Neural cell (in vitro differentiated cells): ENCODE data around the gene RNF26. TPM values are rescaled to one million over a fixed set of nuclear protein-coding genes. Genes with fewer than 3 reads are reported as not detected.

ENCODE experiments used
- H2AFZ ChIP-seq: fragments of 200-600, 300-800 bp; sonication (generic), shearing (Covaris generic); 2 replicates; pipeline ENCODE4 v1.6.0; 2014; ENCODE audit warnings: low read depth, mild to moderate bottlenecking, antibody characterized with exemption, low read length, moderate library complexity
- H3F3A ChIP-seq: fragments of 200-600 bp; shearing (Covaris generic); 2 replicates; pipeline ENCODE4 v1.6.1; 2016; ENCODE audit warnings: mild to moderate bottlenecking, moderate library complexity, mixed read lengths, antibody characterized with exemption, low read length; ENCODE audit not compliant: insufficient read depth, poor library complexity, severe bottlenecking
- H3K27ac ChIP-seq: fragments of 200-600, 300-800 bp; sonication (generic), shearing (Covaris generic); 2 replicates; pipeline ENCODE4 v1.5.1; 2014; ENCODE audit warnings: mild to moderate bottlenecking, low read length, moderate library complexity
- H3K27me3 ChIP-seq: fragments of 300-800, 200-600 bp; sonication (generic), shearing (Covaris generic); 2 replicates; pipeline ENCODE4 v1.6.0; 2014; ENCODE audit warnings: mild to moderate bottlenecking, low read depth, low read length, moderate library complexity; ENCODE audit not compliant: insufficient read depth
- H3K36me3 ChIP-seq: fragments of 300-800, 200-600 bp; sonication (generic), shearing (Covaris generic); 2 replicates; pipeline ENCODE4 v1.5.1; 2014; ENCODE audit warnings: mild to moderate bottlenecking, antibody characterized with exemption, low read length, moderate library complexity; ENCODE audit not compliant: insufficient read depth
- H3K4me2 ChIP-seq: fragments of 300-800, 200-600 bp; sonication (generic), shearing (Covaris generic); 2 replicates; pipeline ENCODE4 v1.6.0; 2014; ENCODE audit warnings: mild to moderate bottlenecking, low read length
- H3K4me3 ChIP-seq: fragments of 300-800, 200-600 bp; sonication (generic), shearing (Covaris generic); 2 replicates; pipeline ENCODE4 v1.5.1; 2014; ENCODE audit warnings: mild to moderate bottlenecking, low read length, moderate library complexity
- H3K79me2 ChIP-seq: fragments of 200-600 bp; shearing (Covaris generic); replicated peaks from 2 replicates; pipeline ENCODE4 v1.6.0; 2014; ENCODE audit warnings: mild to moderate bottlenecking, low read length, moderate library complexity; ENCODE audit not compliant: insufficient read depth
- H3K9ac ChIP-seq: fragments of 300-800, 200-600 bp; sonication (generic), shearing (Covaris generic); 2 replicates; pipeline ENCODE4 v1.6.1; 2016; ENCODE audit warnings: mild to moderate bottlenecking, low read length, mixed read lengths
- H3K9me2 ChIP-seq: fragments of 200-600 bp; shearing (Covaris generic); 2 replicates; pipeline ENCODE4 v1.6.1; 2016; ENCODE audit warnings: mild to moderate bottlenecking, low read length, mixed read lengths; ENCODE audit not compliant: insufficient read depth
- H3K9me3 ChIP-seq: fragments of 200-600, 300-800 bp; sonication (generic), shearing (Covaris generic); 2 replicates; pipeline ENCODE4 v1.6.1; 2016; ENCODE audit warnings: mild to moderate bottlenecking, mixed run types, low read length, moderate library complexity, mixed read lengths
- H4K20me1 ChIP-seq: fragments of 200-600 bp; shearing (Covaris generic); 2 replicates; pipeline ENCODE4 v1.6.1; 2016; ENCODE audit warnings: mild to moderate bottlenecking, mixed run types; ENCODE audit not compliant: insufficient read depth
- EP300 ChIP-seq: fragments of 450-650 bp; conservative IDR thresholded peaks from 2 replicates; pipeline ENCODE4 v1.6.1; 2014; ENCODE audit warnings: antibody characterized with exemption, mild to moderate bottlenecking, moderate library complexity; ENCODE audit not compliant: poor library complexity, severe bottlenecking
- EZH2 ChIP-seq: fragments of 200-600, 300-800 bp; shearing (Covaris generic), sonication (generic); IDR thresholded peaks from 2 replicates; pipeline ENCODE4 v1.6.1; 2014; ENCODE audit warnings: antibody characterized with exemption, low read length, borderline replicate concordance, mild to moderate bottlenecking; ENCODE audit not compliant: insufficient read depth, poor library complexity, severe bottlenecking
- MXI1 ChIP-seq: fragments of 450-650 bp; conservative IDR thresholded peaks from 2 replicates; pipeline ENCODE4 v1.6.1; 2014; ENCODE audit warnings: antibody characterized with exemption, mild to moderate bottlenecking; ENCODE audit not compliant: poor library complexity, severe bottlenecking
- POLR2AphosphoS5 ChIP-seq: IDR thresholded peaks from 2 replicates; pipeline ENCODE4 v1.6.1; 2012
- RAD21 ChIP-seq: fragments of 450-650 bp; conservative IDR thresholded peaks from 2 replicates; pipeline ENCODE4 v1.6.1; 2014; ENCODE audit warnings: antibody characterized with exemption, mild to moderate bottlenecking, moderate library complexity
- SMC3 ChIP-seq: fragments of 450-650 bp; conservative IDR thresholded peaks from 2 replicates; pipeline ENCODE4 v1.6.1; 2014; ENCODE audit warnings: antibody characterized with exemption, mild to moderate bottlenecking, moderate library complexity; ENCODE audit not compliant: poor library complexity
- TAF1 ChIP-seq: IDR thresholded peaks from 2 replicates; pipeline ENCODE4 v1.6.1; 2012; ENCODE audit warnings: low read depth
- polyA plus RNA-seq: library from polyadenylated mRNA; depleted of rRNA; stranded (reverse); fragments of >200 nt; gene quantifications from 2 replicates; pipeline ENCODE4 v1.2.3, GENCODE V29; 2014
- TF ChIP-seq, protein P1 (sequence below): IDR thresholded peaks from 2 replicates; pipeline ENCODE4 v1.6.1; 2012; ENCODE audit warnings: borderline replicate concordance
- TF ChIP-seq, protein P2 (sequence below): fragments of 450-650 bp; IDR thresholded peaks from 2 replicates; pipeline ENCODE4 v1.5.1; 2014; ENCODE audit warnings: antibody characterized with exemption, mild to moderate bottlenecking, moderate library complexity; ENCODE audit not compliant: poor library complexity, severe bottlenecking

RNF26 gene
- polyA plus RNA-seq, 1 donor from 2014 or later: 2.6 TPM

DNA sequence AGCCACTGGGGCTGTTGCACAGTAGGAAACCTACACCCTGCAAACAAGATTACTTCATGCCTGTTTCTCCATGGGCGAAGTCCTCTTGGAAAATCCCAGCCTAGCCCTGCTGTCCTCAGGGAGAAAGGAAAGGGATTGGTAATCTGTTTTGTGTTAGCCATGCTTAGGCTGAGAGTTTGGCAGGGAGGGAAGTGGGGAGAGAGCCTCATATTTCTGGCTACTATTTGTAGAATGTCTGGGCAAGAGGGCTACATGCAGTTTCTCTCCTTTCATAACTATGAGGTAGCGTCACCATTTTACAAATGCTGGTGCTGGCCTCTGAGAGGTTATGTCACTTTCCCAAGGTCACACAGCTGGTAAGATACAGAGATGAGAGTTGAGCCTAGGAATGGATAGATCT is 12.9 kb downstream of the RNF26 start:
- H3K9ac ChIP-seq: no peak overlapping the region
- H3K27ac ChIP-seq: no peak overlapping the region
- no peaks in the 10 kb centered on the region for H3K79me2 ChIP-seq
- H3K27me3 ChIP-seq: no peaks in the 10 kb centered on the region
- H3K9me3 ChIP-seq: no peaks in the 10 kb centered on the region
- TF ChIP-seq TAF1: no peak
- no peak for TF ChIP-seq SMC3
- TF ChIP-seq EP300: no peak
- TF ChIP-seq POLR2AphosphoS5: no peak
- no peak for TF ChIP-seq EZH2
- TF ChIP-seq RAD21: no peak
- TF ChIP-seq, protein P1, sequence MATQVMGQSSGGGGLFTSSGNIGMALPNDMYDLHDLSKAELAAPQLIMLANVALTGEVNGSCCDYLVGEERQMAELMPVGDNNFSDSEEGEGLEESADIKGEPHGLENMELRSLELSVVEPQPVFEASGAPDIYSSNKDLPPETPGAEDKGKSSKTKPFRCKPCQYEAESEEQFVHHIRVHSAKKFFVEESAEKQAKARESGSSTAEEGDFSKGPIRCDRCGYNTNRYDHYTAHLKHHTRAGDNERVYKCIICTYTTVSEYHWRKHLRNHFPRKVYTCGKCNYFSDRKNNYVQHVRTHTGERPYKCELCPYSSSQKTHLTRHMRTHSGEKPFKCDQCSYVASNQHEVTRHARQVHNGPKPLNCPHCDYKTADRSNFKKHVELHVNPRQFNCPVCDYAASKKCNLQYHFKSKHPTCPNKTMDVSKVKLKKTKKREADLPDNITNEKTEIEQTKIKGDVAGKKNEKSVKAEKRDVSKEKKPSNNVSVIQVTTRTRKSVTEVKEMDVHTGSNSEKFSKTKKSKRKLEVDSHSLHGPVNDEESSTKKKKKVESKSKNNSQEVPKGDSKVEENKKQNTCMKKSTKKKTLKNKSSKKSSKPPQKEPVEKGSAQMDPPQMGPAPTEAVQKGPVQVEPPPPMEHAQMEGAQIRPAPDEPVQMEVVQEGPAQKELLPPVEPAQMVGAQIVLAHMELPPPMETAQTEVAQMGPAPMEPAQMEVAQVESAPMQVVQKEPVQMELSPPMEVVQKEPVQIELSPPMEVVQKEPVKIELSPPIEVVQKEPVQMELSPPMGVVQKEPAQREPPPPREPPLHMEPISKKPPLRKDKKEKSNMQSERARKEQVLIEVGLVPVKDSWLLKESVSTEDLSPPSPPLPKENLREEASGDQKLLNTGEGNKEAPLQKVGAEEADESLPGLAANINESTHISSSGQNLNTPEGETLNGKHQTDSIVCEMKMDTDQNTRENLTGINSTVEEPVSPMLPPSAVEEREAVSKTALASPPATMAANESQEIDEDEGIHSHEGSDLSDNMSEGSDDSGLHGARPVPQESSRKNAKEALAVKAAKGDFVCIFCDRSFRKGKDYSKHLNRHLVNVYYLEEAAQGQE: no peak
- TF ChIP-seq, protein P2, sequence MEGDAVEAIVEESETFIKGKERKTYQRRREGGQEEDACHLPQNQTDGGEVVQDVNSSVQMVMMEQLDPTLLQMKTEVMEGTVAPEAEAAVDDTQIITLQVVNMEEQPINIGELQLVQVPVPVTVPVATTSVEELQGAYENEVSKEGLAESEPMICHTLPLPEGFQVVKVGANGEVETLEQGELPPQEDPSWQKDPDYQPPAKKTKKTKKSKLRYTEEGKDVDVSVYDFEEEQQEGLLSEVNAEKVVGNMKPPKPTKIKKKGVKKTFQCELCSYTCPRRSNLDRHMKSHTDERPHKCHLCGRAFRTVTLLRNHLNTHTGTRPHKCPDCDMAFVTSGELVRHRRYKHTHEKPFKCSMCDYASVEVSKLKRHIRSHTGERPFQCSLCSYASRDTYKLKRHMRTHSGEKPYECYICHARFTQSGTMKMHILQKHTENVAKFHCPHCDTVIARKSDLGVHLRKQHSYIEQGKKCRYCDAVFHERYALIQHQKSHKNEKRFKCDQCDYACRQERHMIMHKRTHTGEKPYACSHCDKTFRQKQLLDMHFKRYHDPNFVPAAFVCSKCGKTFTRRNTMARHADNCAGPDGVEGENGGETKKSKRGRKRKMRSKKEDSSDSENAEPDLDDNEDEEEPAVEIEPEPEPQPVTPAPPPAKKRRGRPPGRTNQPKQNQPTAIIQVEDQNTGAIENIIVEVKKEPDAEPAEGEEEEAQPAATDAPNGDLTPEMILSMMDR: no peak
- no peak for TF ChIP-seq MXI1
- no peaks in the 10 kb centered on the region for H3F3A ChIP-seq
- H3K36me3 ChIP-seq: no peaks in the 10 kb centered on the region
- no peaks in the 10 kb centered on the region for H4K20me1 ChIP-seq
- H3K9me2 ChIP-seq: no peaks in the 10 kb centered on the region
- H3K4me2 ChIP-seq: no peak overlapping the region
- no peak overlapping the region for H2AFZ ChIP-seq
- H3K4me3 ChIP-seq: no peak overlapping the region

DNA sequence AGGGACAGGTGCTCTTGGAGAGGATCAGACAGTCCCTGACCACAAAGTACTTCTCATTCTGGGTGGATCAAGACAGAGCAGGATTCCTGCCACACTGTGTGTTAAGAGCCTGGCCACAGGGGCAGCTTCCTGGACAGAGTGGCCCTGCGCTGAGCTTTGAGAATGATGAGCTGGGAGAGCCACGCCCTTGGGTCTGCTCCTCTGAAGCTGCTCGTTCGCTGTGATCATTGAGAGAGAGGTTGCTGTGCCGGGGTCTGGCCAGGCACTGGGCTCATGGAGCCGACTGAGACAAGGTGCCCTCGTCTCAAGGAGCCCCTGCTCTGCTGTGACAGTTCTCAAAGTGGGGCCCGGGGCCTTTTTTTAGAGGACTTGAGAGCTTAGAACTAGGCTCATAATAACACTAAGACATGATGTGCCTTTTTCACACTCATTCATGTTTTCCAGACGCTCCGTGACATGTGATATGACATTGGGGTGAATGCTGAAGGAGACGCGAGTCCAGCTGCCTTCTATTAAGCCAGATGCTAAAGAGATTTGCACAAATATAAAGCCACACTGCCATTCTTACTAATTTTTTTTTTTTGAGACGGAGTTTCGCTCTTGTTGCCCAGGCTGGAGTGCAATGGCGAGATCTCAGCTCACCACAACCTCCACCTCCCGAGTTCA is 13.7 kb downstream of the RNF26 start:
- no peaks in the 10 kb centered on the region for H3K27me3 ChIP-seq
- no peak overlapping the region for H3K9ac ChIP-seq
- H3K9me2 ChIP-seq: no peaks in the 10 kb centered on the region
- no peak overlapping the region for H3K4me3 ChIP-seq
- no peak overlapping the region for H2AFZ ChIP-seq
- no peak overlapping the region for H3K4me2 ChIP-seq
- no peaks in the 10 kb centered on the region for H3K9me3 ChIP-seq
- no peaks in the 10 kb centered on the region for H3K79me2 ChIP-seq
- TF ChIP-seq RAD21 (no peak), SMC3 (no peak), EZH2 (no peak), POLR2AphosphoS5 (no peak), MXI1 (no peak), EP300 (no peak), TAF1 (no peak)
- TF ChIP-seq, protein P1: no peak
- TF ChIP-seq, protein P2: no peak
- H3F3A ChIP-seq: no peaks in the 10 kb centered on the region
- H3K27ac ChIP-seq: no peak overlapping the region
- no peaks in the 10 kb centered on the region for H4K20me1 ChIP-seq
- H3K36me3 ChIP-seq: no peaks in the 10 kb centered on the region
